HG03175 (cell line): Measurements from ENCODE around the gene PNCK.
"Not testable (repeated sequence)": the region's sequence is repeated elsewhere in the genome, so short reads cannot be mapped to it uniquely, and the experiment has no call there.

ENCODE experiments used
- ATAC-seq: cut with Tn5 transposase; IDR thresholded peaks from one replicate; pipeline ENCODE4 v1.9.1; 2021; ENCODE audit warnings: mild to moderate bottlenecking, moderate library complexity; ENCODE audit not compliant: unreplicated experiment

PNCK gene

DNA sequence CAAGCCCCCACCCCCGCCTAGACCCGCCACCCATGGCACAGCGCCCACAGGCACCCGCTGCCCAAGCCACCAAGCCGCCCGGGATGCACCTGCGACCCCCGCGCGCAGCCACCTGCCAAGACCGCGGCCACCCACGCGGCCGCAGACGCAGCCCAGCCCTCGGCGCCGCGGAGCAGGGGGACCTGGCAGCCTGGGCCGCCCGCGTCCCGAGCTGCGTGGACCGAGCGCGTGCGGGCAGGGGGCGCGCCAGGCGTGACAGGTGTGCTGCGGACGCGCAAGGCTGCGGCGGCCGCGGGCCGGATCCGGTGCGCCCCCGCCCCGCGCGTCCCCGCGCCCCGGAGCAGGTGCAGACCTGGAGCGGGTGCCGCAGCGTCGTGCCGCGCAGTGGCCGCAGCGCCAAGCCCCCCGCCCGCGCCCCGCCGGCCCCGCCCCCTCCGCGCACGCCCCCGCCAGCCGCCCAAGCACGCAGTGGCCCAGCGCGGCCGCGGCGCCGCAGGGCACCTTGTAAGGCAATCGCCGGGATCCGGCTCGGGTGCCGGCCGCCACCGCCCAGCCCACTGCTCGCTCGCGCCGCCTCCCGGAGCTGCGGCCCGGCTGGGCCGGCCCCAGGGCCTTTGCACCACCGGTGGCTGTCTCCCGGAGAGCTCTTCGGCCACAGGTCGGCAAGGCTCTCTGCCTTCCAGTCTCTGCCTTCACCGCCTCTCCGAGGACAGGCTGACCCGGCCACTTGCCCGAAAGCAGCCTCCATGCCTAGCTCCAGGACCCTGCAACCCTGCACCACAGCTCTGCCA is at the start of gene PNCK:
PNCK (minus strand) TSS at position 386 of the 791 bp plus-strand sequence. CDS start 737 bp downstream, outside the sequence.
- ATAC-seq, result no peak

DNA sequence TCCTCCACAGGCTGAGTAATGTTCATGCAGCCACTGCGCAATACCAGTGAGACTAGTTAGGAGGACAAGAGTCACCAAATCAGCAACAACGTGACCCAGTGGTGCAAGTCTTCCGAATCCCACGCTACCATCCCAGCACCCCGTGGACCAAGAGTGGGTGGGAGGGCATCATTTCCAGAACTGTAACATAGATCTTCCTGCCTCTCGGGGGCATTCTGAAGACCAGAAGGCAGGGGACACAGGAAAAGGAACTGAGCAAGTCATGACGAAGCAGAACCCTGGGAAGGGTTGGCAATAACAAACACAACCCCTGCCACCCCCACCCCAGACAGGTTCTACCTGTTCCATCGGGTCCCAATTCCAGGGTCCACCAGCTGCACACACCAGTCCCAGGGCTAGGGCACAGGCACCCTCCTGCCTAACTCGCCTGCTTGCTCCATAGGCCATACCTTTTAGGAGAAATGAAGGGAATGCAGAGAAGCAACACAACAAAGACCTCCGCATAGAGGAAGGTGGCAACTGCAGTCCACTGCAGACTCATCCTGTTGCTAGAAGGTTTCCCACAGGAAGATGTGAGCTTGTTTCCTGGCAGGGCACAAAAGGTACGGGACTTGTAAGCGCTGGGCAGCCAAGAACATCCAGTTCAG is 49.2 kb upstream of the PNCK start:
- no peak for ATAC-seq

DNA sequence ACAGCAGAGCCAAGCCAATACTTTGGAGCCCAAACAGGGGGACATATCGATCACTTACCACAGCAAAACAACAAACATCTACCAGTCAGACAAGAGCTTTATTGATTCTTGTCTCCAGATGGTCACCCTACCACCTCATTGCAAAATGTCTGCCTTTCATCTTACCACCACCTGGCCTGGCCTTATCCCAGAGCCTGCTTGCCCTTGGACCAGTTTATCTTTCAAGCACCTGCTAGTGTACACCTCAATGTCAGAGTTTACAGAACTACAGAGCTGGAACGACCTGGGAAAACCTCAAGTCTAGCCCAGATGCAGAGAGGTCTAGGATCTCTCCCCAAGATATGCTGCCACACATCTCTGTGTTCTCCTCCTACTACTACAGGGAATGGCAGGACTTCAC is 46.1 kb upstream of the PNCK start:
- ATAC-seq, result no peak

DNA sequence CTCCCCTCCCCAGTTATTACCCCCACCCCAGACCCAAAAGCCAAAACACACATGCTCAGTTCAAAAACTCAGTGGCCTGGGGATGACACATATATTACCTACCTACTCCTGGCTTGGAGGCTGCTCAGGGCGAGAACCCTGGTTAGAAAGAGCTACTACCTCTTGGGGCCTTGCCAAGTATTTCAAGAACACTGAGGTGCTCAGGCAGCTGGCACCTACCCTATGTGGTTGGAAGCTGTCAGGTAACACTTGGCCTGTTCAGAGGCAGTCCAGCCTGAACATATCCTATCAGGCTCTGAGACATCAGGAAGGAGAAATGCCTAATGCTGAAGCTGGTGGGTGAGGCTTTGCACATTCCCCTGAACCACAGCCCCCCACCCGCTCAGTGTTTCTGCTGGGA is 45.6 kb upstream of the PNCK start:
- no peak for ATAC-seq

DNA sequence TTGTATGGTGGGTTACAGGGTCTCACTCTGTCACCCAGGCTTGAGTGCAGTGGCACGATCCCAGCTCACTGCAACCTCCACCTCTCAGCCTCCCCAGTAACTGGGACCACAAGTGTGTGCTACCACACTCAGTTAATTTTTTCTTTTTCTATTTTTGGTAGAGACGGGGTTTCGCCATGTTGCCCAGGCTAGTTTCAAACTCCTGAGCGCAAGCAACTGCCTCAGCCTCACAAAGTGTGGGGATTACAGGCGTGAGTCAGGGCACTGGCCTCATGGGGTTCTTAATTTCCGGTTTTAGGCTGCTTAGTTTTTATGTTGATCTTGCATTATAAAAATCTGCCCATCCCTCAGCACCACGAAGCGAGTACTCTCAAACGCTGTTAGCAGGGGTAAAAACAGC is 43.8 kb upstream of the PNCK start:
- ATAC-seq, result no peak

DNA sequence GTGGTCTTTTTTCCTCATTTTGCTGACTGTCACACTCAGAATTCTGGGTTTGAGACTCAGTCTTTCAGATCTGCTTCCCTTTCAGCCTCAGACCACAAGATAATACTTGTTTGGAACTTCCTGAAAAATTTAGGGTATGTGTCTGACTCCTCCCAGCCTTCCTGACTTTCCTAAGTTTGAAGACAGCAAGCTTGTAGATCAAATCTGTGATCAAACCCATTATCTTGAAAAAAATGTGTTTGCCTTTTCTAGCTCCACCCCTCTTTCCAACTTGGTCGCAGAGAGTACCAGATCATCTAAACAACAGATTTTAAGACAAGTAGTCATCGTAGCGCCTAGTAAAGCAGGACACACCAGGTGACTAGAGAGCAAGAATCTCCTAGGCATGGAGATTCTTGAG is 40.6 kb upstream of the PNCK start:
- no peak for ATAC-seq

DNA sequence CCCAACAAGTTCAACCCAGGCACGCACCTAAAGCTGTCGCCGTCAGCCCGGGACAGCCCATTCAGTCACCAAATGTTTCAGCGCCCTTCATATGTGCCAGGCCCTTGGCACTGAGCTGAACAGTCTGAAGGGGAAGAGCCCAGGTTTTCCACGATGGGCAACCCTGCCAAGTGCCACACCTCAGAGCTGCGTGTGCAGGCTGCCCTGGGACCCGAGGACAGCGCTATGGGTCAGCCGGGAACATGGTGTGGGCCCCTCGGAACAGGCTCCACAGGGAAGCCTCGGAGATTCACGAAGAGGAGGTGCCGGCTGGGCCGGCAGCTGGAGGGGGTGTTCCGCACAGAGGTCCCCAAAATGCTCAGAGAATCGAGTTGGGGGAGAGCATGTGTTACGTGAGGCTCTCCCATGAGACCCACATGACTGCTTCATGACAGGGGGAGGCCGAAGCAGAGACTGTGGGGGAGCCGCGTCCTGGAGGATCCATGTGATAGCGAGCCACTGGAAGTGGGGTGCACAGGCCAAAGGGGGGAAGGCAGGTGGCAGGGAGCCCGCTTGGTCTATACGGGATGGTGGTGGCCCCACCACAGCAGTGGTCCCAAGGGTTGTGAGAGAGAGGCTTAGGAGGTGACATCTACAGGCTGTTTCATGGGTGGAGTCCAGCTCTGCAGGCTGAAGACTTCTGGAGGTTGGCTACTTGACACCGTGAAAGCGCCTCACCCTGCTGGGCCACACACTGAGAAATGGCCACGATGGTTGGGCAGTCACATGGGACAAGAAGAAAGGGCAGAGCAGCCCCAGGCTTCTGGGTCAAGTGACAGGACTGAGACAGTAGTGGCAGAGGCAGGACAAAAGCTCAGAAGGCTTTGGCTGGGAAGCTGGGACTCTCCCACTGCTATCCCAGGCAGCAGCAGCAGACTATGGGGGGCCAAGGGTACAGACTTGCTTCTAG is 36.4 kb upstream of the PNCK start:
- ATAC-seq, result no peak

DNA sequence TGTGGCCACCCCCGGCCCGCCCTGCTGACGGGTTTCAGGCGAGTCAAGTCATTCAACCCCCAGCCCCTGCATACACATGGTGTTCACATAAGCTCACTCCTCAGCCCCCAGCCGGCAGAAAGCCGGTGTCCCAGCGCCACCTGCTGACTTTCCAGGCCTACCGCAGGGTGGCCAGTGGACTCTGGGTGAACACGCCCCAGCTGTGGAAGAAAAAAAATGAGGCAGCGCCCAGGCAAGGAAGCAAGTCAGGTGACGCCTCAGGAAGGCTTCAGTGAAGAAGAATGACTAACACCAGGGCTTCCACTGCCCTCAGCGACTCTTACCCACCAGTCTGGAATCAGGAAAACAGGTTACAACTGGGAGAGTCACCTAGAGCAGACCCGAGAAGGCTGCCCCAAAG is 34.8 kb upstream of the PNCK start:
- ATAC-seq, result no peak

DNA sequence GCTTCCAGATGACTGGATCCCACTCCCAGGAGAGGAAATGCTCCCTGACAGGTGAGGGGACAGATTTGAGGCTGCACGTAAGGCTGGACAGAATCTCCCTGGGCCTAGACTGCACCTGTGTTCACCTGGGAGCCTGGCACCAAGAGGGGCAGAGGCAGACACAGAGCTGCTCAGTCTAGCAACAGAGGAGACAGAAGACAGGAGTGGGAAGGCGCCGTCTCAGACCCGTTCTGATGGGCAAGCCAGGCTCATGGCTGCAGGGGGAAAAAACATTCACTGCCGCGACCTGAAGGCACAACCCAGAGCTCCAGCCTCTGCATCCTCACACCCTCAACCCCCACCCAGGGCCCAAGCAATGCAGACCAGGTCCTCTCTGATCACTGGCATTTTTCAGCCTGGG is 33.8 kb upstream of the PNCK start:
- no peak for ATAC-seq

DNA sequence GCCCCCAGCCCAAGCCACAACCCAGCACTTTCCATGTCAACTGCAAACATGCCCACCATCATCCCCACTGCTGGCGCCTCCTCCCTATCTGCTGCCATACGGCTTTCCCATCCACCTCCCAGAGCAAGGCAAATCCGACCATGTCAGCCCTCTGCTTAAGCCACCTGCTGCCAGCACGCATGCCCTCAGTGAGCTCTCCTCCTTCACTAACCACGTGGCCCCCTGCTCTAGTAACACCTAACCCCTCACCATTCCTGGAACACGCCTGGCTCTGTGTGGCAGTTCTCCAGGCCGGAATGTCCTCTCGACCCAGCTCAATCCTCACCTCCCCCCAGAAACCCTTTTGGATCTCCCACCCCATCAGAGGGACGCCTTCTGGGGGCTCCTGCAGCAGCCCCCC is 33.2 kb upstream of the PNCK start:
- no peak for ATAC-seq

DNA sequence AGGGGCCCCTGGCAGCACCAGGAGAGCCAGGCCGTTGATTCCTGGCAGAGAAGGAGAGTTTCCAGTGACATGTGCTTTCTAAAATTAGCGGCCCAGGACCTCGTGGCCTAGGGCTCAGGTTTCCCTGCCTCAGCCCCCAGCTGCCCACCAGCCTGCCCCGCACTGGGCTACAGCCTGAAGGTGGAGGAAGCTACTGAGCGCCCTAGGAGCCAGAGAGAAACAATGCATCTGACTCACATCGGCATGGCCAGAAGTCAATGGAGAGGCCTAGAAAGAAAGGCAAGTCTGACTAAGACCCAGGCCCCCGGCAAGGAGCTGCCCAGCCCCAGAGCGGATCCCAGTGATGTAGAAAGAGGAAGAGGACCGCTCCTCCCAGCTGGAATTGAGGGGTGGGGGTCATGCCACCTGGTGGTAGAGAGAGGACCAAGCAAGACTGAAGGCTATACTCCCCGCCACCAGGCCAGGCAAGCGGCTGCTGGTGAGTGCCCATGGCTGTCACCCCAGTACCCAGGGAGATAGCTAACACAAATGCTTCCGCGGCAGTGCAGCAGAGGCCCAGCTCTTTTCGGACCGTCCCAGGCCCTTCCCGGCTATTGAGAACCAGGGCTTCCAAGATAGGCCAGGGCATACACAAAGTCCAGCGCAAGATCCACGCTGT is 31.9 kb upstream of the PNCK start:
- ATAC-seq, result not testable (repeated sequence)

DNA sequence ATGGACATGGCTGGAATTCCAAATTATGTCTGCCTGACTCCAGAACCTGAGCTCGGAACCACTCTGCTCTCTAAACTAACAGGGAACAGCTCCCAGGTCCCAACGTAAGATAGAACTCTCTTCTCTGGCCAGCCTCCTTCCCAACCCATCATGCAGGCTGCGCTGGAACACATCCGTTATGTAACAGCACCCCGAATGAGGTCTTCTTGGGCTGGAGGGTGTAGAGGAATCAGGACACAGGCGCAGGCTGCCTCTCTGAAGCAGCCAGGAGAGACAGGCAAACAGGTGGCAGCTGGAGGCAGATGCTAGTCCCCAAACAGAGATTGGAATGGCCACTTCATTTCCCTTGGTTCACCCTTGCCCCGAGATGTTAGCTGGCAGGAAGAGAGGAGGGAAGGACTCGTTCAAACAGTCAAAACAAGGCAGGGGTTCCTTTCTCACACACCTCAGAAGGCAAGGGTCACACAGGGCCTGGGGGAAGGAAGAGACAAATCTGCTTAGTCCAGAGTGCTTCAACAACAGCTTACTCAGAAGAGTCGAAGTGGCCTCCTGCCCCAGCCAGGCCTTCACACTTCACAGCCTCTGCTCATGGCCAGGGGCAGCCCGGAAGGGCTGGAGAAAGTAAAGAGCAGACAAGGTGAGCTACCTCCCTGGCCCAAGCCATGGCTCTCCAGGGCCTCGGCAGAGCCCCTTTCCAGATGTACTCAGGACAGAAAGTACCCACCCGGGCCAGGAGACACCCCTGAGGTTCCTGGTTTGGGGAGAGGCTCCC is 31.2 kb upstream of the PNCK start:
- ATAC-seq, result not testable (repeated sequence)

DNA sequence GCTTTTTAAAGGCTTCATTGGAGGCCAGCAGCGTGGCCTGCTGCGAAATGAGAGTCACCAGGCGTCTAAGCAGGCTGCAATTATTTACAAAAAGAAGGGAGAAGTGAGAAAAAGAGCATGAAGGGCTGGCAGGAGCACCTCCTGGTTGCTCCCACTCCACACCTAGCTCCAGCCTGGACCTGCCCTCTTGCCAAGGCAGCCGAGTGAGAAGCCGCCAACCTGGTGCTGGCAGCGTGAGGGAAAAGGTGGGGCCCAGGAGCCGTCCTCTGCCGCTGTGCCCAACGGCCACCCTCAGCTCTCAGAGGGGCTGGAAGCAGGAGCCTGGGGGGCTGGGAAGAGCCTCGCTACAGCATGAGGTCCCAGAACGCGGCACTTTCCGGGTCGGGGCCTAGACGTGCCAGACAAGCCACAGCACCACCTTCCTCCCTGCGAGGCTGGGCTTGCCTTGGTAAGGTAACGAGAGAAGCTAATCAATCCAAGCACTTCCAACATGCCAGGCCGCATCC is 30.5 kb upstream of the PNCK start:
- no peak for ATAC-seq

DNA sequence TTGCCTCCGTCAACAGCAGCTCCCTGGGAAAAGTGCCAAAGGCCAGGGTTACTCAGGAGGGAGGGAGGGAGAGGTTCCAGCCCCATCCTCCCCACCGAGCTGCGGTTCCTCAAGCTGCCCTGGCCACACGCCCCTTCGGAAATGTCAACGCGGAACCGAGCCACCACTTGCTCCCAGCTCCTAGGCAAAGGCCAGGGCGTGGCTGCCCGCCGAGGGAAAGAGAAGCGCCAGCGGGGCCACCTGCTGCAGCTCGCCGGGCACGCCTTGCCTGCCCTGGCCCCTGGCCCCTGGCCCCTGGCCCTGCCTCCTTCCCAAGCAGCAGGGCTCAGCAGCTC is 29.4 kb upstream of the PNCK start:
- no peak for ATAC-seq

DNA sequence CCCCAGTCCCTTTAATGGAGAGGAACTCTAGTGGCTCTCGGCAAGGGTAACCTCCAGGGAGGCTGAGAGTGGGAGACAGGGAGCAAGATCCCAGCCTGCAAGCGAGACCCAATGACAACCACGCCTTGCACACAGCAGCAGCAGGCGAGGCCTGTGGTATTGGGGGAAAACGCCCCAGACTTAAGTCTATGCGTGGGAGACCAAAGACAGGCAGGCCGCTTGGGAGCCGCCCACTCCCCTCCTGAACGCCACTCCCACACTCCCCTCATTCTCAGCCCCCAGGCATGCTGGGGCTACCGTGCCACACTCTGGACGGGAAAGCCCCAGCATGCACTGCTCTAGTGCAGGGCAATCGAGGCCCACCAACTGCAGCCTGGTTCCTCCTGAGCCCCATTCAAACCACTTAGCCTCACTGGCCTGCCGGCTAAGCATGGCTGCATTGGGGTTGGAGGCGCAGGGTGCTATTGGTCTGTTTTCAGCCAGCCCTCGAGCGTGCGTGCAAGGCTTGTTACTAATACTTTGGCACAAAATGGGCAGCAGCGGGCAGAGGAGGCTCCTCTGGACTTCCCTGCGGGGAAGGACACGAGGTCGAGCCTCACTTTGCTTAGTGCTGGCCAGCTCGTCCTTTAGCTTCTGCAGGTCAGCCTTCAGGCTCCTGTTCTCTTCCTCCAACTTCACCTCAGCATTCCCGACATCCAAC is 28.9 kb upstream of the PNCK start:
- no peak for ATAC-seq

DNA sequence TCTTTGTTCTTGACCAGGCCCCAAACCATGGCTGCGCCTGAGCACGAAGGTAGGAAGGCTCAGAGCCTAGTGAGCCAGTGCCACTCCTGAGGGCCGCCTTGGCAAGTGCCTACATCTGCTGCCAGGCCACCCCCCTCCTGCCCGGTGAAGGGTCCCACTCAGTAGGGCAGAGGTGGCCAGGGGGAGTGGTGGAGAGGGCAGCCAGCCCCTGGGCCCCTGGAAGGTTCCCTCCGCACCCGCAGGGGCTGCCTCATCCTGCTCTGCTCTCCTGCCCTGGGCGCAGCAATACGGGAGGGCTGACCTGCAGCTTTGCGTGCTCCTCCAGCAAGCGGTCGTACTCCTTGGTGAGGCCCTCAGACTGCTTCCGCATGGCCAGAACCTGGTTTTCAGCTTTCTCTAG is 28.1 kb upstream of the PNCK start:
- no peak for ATAC-seq

DNA sequence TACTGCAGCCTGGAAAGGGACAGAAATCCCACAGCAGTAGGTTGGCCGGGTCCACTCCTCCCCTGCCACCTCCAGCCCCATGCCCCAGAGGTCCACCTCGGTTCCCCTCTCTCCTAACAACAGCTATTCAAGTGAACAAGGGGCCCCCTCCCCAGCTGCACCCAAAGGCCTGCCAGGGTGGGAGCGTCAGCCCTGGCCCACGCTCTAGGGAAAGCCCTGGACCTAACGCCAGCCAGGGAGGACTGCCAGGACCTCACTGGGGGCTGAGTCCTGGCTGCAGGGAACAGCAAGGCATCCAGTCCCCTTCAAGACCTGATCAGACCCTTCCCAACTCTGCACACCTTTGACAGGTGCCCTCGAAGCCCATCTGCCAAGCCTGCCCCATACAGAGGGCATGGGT is 27.4 kb upstream of the PNCK start:
- ATAC-seq, result no peak

DNA sequence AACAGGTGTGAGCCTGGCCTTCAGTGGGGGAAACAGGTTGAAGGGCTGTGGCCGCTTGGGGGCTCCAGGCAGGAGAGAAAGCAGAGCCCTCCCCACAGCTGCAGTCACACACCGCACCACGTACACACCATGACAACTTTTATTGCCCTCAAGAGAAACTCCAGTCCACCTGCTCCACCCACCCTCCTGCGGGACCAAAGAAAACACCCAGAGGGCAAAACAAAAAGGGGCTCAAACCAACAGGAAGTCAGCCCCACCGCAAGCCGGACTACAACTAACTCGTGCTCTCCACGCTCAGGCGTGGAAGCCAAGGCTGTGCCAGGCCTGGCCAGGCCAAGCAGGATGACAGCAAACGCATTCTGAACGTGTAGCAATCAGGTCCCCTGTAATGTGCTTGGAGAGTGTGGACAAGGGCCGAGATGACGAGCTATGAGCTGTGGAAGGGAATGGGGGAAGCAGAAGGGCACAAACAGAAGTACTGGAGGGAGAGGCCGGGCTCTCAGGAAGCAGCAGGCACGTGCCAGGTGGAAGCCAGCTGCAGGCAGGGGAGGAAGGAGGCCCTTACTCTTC is 26.8 kb upstream of the PNCK start:
- no peak for ATAC-seq

DNA sequence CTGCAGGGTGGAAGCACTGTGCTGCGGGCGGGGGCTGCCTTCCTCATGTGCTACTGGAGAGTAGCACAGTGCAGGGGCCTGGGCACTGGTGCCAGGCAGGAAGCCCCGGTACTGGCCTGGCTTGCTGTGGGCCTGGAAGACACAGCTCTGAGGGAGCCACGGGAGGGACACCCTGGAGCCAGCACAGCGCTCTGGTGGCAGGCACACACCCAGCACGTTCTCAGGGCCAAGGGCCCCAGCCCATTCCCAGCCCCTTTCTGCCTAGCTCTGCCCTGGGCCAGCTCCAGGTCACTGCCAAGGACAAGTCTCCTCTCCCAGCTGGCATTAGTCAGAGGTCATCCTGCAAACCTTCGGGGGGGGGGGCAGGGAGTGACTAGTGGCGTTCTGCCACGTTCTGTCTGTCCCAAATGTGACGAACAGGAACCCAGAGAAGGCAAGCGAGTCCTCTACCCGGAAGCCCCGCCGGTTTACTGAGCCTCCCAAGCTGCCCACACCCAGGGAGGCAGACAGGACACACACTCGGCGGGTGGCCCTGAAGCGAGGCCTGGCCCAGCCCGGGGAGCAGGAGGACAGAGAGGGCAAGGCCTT is 26.3 kb upstream of the PNCK start:
- ATAC-seq, result not testable (repeated sequence)
